Suprapubic skin (tissue), 4 donors: ENCODE data around the gene PRDX6. TPM values are rescaled to one million over a fixed set of nuclear protein-coding genes. Genes with fewer than 3 reads are reported as not detected.
"Not testable (repeated sequence)": the region's sequence is repeated elsewhere in the genome, so short reads cannot be mapped to it uniquely, and the experiment has no call there.

Experiments used
- DNase-seq, 2 donors: peaks; one replicate each; pipeline ENCODE4 v3.0.0-alpha.2; 2019; ENCODE audit warnings: low spot score in 2 of 2
- H3K27ac ChIP-seq: fragments of 200-600 bp; sonication (generic); one replicate; pipeline ENCODE4 v1.5.1; 2019
- H3K27me3 ChIP-seq: fragments of 200-600 bp; sonication (generic); one replicate; pipeline ENCODE4 v1.5.1; 2019
- H3K36me3 ChIP-seq: fragments of 200-600 bp; sonication (generic); one replicate; pipeline ENCODE4 v1.5.1; 2019
- H3K4me1 ChIP-seq: fragments of 200-600 bp; sonication (generic); one replicate; pipeline ENCODE4 v1.5.1; 2019
- H3K4me3 ChIP-seq: fragments of 200-600 bp; sonication (generic); one replicate; pipeline ENCODE4 v1.5.1; 2019; ENCODE audit warnings: mild to moderate bottlenecking
- H3K9me3 ChIP-seq: fragments of 200-600 bp; sonication (generic); one replicate; pipeline ENCODE4 v1.5.1; 2019
- EP300 ChIP-seq: sonication (generic); formaldehyde crosslinking; IDR thresholded peaks from one replicate; pipeline ENCODE4 v1.6.1; 2017; ENCODE audit warnings: antibody characterized with exemption
- POLR2A ChIP-seq, 2 donors: fragments of 450-650 bp; IDR thresholded peaks; one replicate each; pipeline ENCODE4 v1.6.1; 2017; ENCODE audit warnings: antibody characterized with exemption in 2 of 2, mild to moderate bottlenecking in 2 of 2, moderate library complexity in 2 of 2
- POLR2AphosphoS5 ChIP-seq, 3 donors: sonication (generic); formaldehyde crosslinking; IDR thresholded peaks; one replicate each; pipeline ENCODE4 v1.6.1; 2017; ENCODE audit warnings: antibody characterized with exemption in 3 of 3
- WGBS: methylation state at CpG from one replicate; pipeline ENCODE4 v1.1.5; 2018; 5-methylcytosine and 5-hydroxymethylcytosine counted together
- total RNA-seq, 4 donors: library from RNA; depleted of rRNA; stranded (reverse); fragments of >200 nt; gene quantifications; one replicate each; pipeline ENCODE4 v1.1.0, GENCODE V29; 2016
- TF ChIP-seq, protein P1 (sequence below), 2 donors: fragments of 200-600 bp in 1 of 2; fragments of 450-650 bp in 1 of 2; sonication (generic) in 1 of 2; IDR thresholded peaks; one replicate each; pipeline ENCODE4 v1.5.1; 2016 to 2019; ENCODE audit warnings: antibody characterized with exemption in 2 of 2, mild to moderate bottlenecking in 1 of 2, moderate library complexity in 1 of 2

Gene PRDX6
- total RNA-seq, 4 donors from 2014 or later: 151 to 223 (median 190) TPM

DNA sequence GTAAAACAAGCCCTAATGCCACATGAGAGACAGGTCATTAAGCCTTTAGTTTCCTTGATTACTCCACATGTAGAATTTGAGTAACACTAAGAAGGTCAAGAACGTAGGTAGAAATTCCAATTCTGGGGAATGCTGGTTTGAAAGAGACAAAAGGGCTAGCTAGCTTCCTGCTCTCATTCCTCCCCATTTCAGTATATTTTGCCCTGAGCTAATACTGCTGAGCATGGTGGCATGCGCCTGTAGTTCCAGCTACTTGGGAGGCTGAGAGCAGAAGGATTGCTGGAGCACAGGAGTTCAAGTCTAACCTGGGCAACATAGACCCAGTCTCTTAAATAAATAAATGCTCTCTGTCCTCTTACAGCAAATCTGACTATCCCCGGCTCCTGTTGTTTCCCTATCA, 12.8 kb downstream of the PRDX6 start:
- WGBS: 92% methylated on average over 3 of the region's 3 CpGs

DNA sequence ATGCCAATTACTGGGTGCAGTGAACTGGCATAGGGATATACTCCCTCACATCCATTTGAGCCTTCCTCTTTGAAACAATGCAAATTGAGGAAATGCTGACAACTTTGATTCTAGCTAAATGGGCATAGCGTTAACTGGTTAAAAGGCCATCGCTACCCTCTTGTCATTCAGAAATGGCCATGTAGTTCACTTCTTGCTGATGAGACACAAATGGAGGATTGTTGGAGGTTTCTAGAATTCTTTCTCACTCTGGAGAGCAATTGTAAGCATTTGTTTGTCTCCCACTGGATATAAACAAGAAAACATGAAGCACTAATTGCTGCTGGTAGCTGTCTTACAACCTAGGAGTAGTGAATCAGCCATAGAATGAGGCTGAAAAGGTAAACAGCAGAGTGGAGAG, 14.4 kb downstream of the PRDX6 start:
- Histone ChIP-seq H3K4me3 (no peak overlapping the region), H3K27me3 (no peaks in the 10 kb centered on the region), H3K4me1 (no peaks in the 10 kb centered on the region), H3K36me3 (peaks cover 42% of the 10 kb centered on the region), H3K27ac (no peak overlapping the region), H3K9me3 (no peaks in the 10 kb centered on the region)
- TF ChIP-seq POLR2AphosphoS5 (IDR thresholded peaks at IDR 0.05) (no peak), EP300 (no peak), POLR2A (IDR thresholded peaks at IDR 0.05) (no peak)
- TF ChIP-seq, protein P1, sequence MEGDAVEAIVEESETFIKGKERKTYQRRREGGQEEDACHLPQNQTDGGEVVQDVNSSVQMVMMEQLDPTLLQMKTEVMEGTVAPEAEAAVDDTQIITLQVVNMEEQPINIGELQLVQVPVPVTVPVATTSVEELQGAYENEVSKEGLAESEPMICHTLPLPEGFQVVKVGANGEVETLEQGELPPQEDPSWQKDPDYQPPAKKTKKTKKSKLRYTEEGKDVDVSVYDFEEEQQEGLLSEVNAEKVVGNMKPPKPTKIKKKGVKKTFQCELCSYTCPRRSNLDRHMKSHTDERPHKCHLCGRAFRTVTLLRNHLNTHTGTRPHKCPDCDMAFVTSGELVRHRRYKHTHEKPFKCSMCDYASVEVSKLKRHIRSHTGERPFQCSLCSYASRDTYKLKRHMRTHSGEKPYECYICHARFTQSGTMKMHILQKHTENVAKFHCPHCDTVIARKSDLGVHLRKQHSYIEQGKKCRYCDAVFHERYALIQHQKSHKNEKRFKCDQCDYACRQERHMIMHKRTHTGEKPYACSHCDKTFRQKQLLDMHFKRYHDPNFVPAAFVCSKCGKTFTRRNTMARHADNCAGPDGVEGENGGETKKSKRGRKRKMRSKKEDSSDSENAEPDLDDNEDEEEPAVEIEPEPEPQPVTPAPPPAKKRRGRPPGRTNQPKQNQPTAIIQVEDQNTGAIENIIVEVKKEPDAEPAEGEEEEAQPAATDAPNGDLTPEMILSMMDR (IDR thresholded peaks at IDR 0.05): no peak
- DNase-seq: no peak
- WGBS: 100% methylated on average over 2 of the region's 2 CpGs

More for the DNA sequence above, 12.8 kb downstream of the PRDX6 start:
- no peak for TF ChIP-seq EP300
- no peak for TF ChIP-seq POLR2A (IDR thresholded peaks at IDR 0.05)
- TF ChIP-seq, protein P1 (IDR thresholded peaks at IDR 0.05): no peak
- no peak for TF ChIP-seq POLR2AphosphoS5 (IDR thresholded peaks at IDR 0.05)
- Histone ChIP-seq H3K27ac (no peak overlapping the region), H3K4me1 (no peaks in the 10 kb centered on the region), H3K36me3 (peaks cover 57% of the 10 kb centered on the region), H3K27me3 (no peaks in the 10 kb centered on the region), H3K9me3 (no peaks in the 10 kb centered on the region), H3K4me3 (no peak overlapping the region)
- DNase-seq: no peak

DNA sequence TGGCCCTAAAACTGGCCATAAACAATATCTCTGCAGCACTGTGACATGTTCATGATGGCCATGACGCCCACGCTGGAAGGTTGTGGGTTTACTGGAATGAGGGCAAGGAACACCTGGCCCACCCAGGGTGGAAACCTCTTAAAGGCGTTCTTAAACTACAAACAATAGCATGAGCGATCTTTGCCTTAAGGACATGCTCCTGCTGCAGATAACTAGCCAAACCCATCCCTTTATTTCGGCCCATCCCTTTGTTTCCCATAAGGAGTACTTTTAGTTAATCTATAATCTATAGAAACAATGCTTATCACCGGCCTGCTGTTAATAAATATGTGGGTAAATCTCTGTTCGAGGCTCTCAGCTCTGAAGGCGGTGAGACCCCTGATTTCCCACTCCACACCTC, 16.0 kb downstream of the PRDX6 start:
- not testable (repeated sequence) for H3K4me3 ChIP-seq, H3K4me1 ChIP-seq, DNase-seq, H3K27me3 ChIP-seq, H3K27ac ChIP-seq, H3K9me3 ChIP-seq
- 94% methylated on average over 8 of the region's 8 CpGs for WGBS
- H3K36me3 ChIP-seq: peaks cover 26% of the 10 kb centered on the region

DNA sequence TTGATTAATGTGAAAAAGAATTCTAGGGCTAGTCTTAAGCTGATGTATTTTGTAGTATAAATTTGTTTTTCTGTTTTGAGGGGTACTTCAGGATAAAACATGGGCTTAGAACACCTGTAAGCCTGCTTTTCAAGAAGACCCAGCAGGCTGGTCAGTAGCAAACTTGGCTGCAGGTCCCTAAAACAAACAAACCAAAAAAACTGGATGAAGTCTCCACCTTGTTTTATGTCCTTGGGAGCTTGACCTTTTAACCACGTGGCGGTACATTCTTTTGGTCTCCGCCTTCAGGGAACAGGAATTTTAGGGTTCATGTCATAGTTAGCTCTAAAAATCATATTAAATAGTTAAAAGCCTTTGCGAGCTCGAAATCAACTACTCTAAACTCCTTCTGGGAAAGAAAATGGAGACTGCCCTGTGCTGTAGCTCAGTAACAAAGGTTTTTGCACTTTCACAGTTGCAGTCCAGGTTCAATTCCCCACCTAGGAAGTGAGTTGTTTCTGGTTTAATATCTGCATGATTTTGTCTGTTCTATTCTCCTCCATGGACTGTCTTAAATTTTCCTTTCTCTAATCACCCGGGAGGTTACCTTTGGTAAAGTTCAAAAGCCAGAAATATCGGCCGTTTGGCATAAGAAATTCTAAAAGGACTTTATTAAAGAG, 18.6 kb downstream of the PRDX6 start:
- TF ChIP-seq EP300: no peak
- TF ChIP-seq, protein P1 (IDR thresholded peaks at IDR 0.05): no peak
- TF ChIP-seq POLR2A (IDR thresholded peaks at IDR 0.05): no peak
- TF ChIP-seq POLR2AphosphoS5 (IDR thresholded peaks at IDR 0.05): no peak
- 87% methylated on average over 8 of the region's 8 CpGs for WGBS
- H3K27me3 ChIP-seq: no peaks in the 10 kb centered on the region
- no peaks in the 10 kb centered on the region for H3K4me1 ChIP-seq
- H3K4me3 ChIP-seq: no peak overlapping the region
- no peak for DNase-seq
- no peaks in the 10 kb centered on the region for H3K9me3 ChIP-seq
- H3K36me3 ChIP-seq: peaks cover 4% of the 10 kb centered on the region
- no peak overlapping the region for H3K27ac ChIP-seq

DNA sequence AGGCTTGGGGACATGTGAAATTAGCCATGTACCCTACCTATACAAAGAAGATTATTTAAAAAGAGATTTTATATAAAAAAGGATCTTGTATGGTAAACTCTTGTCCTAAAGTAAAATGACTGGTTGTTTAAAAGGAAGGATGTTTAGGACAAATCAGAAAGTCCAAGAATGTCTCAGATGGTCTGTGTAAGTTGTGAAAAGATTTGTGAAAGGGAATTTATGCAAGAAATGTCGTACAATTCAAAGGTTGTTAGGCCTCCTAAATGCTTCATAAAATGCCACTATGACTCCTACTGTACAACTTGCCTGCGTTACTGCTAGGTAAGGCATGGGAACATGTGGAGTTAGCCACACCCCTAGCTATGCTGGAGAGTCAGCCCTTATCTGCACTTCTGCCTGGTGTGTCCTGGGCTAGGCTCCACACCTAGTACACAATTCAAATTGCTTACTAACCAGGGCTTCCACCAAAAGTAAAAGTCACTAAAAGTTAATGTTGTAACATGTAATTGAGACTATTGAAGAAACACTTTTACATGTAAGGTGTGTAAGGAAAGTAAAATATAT, 19.7 kb downstream of the PRDX6 start:
- H3K36me3 ChIP-seq: no peaks in the 10 kb centered on the region
- no peaks in the 10 kb centered on the region for H3K9me3 ChIP-seq
- no peak for DNase-seq
- no peak overlapping the region for H3K4me3 ChIP-seq
- H3K27ac ChIP-seq: no peak overlapping the region
- 98% methylated on average over 2 of the region's 2 CpGs for WGBS
- no peaks in the 10 kb centered on the region for H3K27me3 ChIP-seq
- no peaks in the 10 kb centered on the region for H3K4me1 ChIP-seq
- TF ChIP-seq EP300 (no peak), POLR2AphosphoS5 (IDR thresholded peaks at IDR 0.05) (no peak), POLR2A (IDR thresholded peaks at IDR 0.05) (no peak)
- TF ChIP-seq, protein P1 (IDR thresholded peaks at IDR 0.05): no peak
